Measurements from ENCODE around the gene POLRMT. TPM values are rescaled to one million over a fixed set of nuclear protein-coding genes. Genes with fewer than 3 reads are reported as not detected.

Gene POLRMT
- total RNA-seq, 4 donors from 2014 or later: 43.9 to 83.4 (median 73.8) TPM

DNA sequence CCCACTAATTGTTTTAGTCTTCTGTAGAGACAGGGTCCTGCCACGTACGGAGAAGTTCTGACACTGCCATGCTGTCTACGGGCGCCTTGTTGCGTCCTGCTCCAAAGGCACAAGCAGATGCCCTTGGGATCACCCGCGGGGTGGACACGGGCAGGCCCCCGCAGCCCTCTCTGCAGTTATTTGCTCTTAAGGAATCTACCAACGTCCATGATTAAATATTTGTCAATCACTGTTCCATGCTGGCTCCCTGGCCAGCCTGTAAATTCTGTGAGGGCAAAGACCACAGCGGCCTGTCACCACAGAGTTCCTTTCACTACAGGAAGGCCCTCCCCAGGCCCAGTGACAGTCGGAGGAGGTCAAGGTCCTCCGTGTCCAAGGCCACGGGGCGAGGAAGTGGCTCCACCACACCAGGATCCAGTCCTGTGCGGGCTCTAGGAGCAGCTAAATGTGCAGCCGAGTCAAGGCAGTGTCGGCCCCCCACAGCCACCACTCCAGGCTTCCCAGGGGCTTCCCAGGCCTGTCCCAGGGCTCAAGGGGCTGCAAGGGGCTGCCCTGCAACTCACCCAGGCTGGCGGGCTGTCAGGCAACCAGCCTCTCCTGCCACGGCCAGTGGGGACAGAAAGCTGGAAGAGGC lies 27.6 kb upstream of the POLRMT start:
- TF ChIP-seq, protein P1, sequence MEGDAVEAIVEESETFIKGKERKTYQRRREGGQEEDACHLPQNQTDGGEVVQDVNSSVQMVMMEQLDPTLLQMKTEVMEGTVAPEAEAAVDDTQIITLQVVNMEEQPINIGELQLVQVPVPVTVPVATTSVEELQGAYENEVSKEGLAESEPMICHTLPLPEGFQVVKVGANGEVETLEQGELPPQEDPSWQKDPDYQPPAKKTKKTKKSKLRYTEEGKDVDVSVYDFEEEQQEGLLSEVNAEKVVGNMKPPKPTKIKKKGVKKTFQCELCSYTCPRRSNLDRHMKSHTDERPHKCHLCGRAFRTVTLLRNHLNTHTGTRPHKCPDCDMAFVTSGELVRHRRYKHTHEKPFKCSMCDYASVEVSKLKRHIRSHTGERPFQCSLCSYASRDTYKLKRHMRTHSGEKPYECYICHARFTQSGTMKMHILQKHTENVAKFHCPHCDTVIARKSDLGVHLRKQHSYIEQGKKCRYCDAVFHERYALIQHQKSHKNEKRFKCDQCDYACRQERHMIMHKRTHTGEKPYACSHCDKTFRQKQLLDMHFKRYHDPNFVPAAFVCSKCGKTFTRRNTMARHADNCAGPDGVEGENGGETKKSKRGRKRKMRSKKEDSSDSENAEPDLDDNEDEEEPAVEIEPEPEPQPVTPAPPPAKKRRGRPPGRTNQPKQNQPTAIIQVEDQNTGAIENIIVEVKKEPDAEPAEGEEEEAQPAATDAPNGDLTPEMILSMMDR (IDR thresholded peaks at IDR 0.05 in 4 of 5, conservative IDR thresholded peaks at IDR 0.05 in 1 of 5): no peak
- TF ChIP-seq POLR2A (IDR thresholded peaks at IDR 0.05): no peak
- in situ Hi-C loops (cut with MboI; ENCODE audit: low sequenced_read_pairs in 4 of 4): loop anchor here in 1 of 4 donors (10.0 kb wide), 1 partner anchor 74 kb away; no protein-coding TSS in a partner anchor
- Histone ChIP-seq H3K4me3 (peak overlapping the region; percentile 88 to 97 (median 91)), H3K36me3 (no peaks in the 10 kb centered on the region), H3K4me1 (peaks cover 28 to 70% of the 10 kb centered on the region in 2 donors), H3K27ac (peak overlapping the region; percentile 78 to 93 (median 90)), H3K9me3 (no peaks in the 10 kb centered on the region), H3K27me3 (no peaks in the 10 kb centered on the region)
- DNase-seq (no peak), ATAC-seq (no peak)
- intact Hi-C loops (cut with DNase I; ENCODE audit: low total_unique reads): loop anchor here (5.0 to 10.0 kb wide), 2 partner anchors 136 to 264 kb away; partner anchors contain the start of genes ARID3A and PTBP1

DNA sequence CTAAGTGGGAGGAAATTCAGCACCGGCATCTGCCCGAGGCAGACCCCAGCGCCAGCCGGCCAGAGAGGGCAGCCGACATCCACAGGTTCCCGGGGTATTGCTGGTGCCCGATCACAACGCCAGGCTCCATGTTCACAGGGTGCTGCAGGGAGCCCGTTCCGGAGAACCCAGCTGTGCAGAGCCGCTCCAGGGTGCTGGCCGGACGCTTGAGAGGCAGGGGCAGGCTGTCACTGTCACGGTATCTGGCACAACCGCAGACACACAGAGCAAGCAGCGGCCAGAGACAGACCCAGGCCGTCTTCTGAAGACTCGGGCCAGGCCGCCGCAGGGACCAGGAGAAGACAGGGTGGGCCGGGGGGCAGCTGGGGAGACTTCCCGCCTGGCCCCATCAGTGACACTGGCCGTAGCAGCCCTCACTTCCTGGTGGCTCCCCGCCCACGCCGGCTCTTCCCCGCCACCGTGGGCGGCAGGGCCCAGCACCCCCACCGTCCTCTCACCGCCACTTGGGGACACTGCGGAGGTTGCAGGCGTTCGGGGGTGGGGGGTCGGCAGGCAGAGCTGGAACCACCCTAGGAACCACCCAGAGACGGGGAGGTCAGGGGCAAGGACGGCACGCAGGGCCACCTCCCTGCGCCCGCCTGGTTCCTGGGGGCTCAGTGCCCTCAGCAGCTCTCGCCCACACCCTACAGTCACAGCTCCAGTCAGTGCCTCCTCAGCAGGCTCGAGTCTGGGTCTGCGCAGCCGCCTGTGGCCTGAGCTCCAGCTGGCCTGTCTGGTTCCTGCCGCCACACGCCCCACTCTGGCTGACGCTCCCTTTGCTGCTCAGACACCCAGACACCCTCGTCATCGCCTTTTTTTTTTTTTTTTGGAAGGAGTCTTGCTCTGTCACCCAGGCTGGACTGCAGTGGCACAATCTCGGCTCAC lies 25.8 kb upstream of the POLRMT start:
- in situ Hi-C loops (cut with MboI; ENCODE audit: low sequenced_read_pairs in 4 of 4): no loop called here
- Histone ChIP-seq H3K27me3 (no peaks in the 10 kb centered on the region), H3K4me1 (peaks cover 28 to 59% of the 10 kb centered on the region in 2 donors), H3K9me3 (no peaks in the 10 kb centered on the region), H3K36me3 (no peaks in the 10 kb centered on the region), H3K27ac (peak overlapping the region in 3 of 4 donors; percentile 78 to 93 (median 92)), H3K4me3 (no peak overlapping the region)
- no peak for ATAC-seq
- intact Hi-C loops (cut with DNase I; ENCODE audit: low total_unique reads): no loop called here
- DNase-seq: peak in 1 of 2 donors; percentile 66
- peak in 1 of 2 donors; percentile 10 for TF ChIP-seq POLR2A (IDR thresholded peaks at IDR 0.05)
- TF ChIP-seq, protein P1 (IDR thresholded peaks at IDR 0.05 in 4 of 5, conservative IDR thresholded peaks at IDR 0.05 in 1 of 5): no peak

DNA sequence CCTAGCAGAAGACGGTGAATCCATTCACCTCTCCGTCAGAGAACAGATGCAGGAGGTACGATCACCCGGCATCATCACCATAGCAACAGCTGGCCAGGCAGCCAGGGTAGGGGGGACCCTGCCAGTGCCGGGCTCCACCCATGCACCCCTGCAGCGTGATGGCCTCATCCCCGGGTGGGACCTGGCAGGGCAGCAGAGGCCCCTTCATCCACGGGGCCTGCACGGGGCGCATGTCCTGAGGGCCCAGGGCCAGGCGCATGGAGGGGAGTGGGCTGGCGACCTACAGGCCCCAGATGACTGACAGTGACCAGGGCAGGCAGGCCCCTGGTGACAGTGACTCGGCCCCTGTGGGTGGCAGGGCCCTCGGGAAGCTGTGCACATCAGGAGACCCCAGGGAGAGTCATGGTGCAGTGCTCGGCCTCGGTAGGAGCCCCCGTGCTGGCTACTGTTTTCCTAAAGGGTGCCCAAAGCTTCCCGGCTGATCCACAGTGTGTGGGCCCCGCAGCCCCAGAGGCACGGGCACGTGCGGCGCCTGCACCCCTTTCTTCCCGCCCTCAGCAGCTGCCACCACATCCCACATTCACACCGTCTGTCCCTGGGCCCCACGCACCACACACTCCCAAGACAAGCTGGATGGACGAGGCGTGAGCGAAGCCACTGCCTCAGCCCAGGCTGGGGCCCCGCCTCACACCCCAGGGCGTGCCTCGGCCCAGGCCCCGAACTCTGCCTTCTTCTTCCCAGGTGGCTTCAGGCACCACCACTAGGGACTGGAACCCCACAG lies 24.9 kb upstream of the POLRMT start:
- ATAC-seq (no peak), DNase-seq (no peak)
- Histone ChIP-seq H3K4me1 (peaks cover 21 to 51% of the 10 kb centered on the region in 2 donors), H3K36me3 (no peaks in the 10 kb centered on the region), H3K27me3 (no peaks in the 10 kb centered on the region), H3K4me3 (no peak overlapping the region), H3K9me3 (no peaks in the 10 kb centered on the region), H3K27ac (peak overlapping the region in 1 of 4 donors; percentile 92)
- TF ChIP-seq POLR2A (IDR thresholded peaks at IDR 0.05): no peak
- TF ChIP-seq, protein P1 (IDR thresholded peaks at IDR 0.05 in 4 of 5, conservative IDR thresholded peaks at IDR 0.05 in 1 of 5): no peak
- intact Hi-C loops (cut with DNase I; ENCODE audit: low total_unique reads) (no loop called here), in situ Hi-C loops (cut with MboI; ENCODE audit: low sequenced_read_pairs in 4 of 4) (no loop called here)

DNA sequence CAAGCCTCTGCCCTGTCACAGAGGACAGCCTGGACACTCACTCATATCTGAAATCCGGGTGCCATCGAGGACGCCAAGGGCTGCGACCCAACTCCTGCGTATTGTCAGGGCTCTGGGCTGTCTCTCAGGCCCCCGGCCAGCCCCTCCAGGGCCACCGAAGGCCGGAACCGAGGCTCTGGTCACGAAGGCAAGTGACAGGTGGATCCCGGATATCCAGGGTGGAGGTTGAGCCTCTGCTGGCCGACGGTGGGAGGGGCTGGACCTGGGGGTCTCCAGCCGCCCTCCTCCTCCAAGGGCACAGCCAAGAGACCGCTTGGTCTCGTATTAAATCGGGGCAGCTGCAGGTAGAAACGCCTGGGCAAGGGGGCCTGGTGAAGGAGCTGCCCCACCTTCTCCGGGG lies 24.3 kb upstream of the POLRMT start:
- Histone ChIP-seq H3K27me3 (no peaks in the 10 kb centered on the region), H3K9me3 (no peaks in the 10 kb centered on the region), H3K27ac (no peak overlapping the region), H3K4me1 (peaks cover 21 to 51% of the 10 kb centered on the region in 2 donors), H3K4me3 (no peak overlapping the region), H3K36me3 (no peaks in the 10 kb centered on the region)
- intact Hi-C loops (cut with DNase I; ENCODE audit: low total_unique reads) (no loop called here), in situ Hi-C loops (cut with MboI; ENCODE audit: low sequenced_read_pairs in 4 of 4) (no loop called here)
- TF ChIP-seq POLR2A (IDR thresholded peaks at IDR 0.05): no peak
- TF ChIP-seq, protein P1 (IDR thresholded peaks at IDR 0.05 in 4 of 5, conservative IDR thresholded peaks at IDR 0.05 in 1 of 5): no peak
- ATAC-seq (no peak), DNase-seq (no peak)
